Activated CD4-positive, alpha-beta memory T cell treated with anti-CD3 and anti-CD28 coated beads, Interleukin-2, amount 10 ng/mL, durations not matched to agents 7 days and 5 days (primary cell): Measurements from ENCODE around the gene PRKN. TPM values are rescaled to one million over a fixed set of nuclear protein-coding genes. Genes with fewer than 3 reads are reported as not detected.

ENCODE experiments used
- CTCF ChIA-PET: fragments of 350-600 bp; sonication (Branson Sonifier 250); formaldehyde crosslinking; loops from one replicate; lab custom pipeline; 2021; ENCODE audit warnings: antibody characterized with exemption, inconsistent platforms; lab: Charles Lee
- POLR2A ChIA-PET: fragments of 350-600 bp; sonication (Branson Sonifier 250); formaldehyde crosslinking; loops from one replicate; lab custom pipeline; 2021; ENCODE audit warnings: antibody characterized with exemption; lab: Charles Lee
- DNase-seq: peaks from one replicate; pipeline ENCODE4 v3.0.0-alpha.2; 2020
- H3K27ac Mint-ChIP-seq: one replicate; pipeline ENCODE4 v1.8.0; 2021; ENCODE audit warnings: mild to moderate bottlenecking, mixed read lengths
- H3K27me3 Mint-ChIP-seq: one replicate; pipeline ENCODE4 v1.8.0; 2021; ENCODE audit warnings: mixed read lengths
- H3K36me3 Mint-ChIP-seq: one replicate; pipeline ENCODE4 v1.8.0; 2021; ENCODE audit warnings: low read depth, mixed read lengths
- H3K4me1 Mint-ChIP-seq: one replicate; pipeline ENCODE4 v1.8.0; 2021; ENCODE audit warnings: mixed read lengths
- H3K4me3 Mint-ChIP-seq: one replicate; pipeline ENCODE4 v1.8.0; 2021; ENCODE audit warnings: mild to moderate bottlenecking, mixed read lengths
- H3K9me3 Mint-ChIP-seq: one replicate; pipeline ENCODE4 v1.8.0; 2021; ENCODE audit warnings: mixed read lengths
- total RNA-seq, 2 experiments: library from RNA; stranded (reverse); gene quantifications; one replicate each; pipeline ENCODE4 v1.2.3, GENCODE V29; 2021

Gene PRKN
- total RNA-seq, 2 experiments from 2014 or later, result 0.13 to 0.43 TPM

DNA sequence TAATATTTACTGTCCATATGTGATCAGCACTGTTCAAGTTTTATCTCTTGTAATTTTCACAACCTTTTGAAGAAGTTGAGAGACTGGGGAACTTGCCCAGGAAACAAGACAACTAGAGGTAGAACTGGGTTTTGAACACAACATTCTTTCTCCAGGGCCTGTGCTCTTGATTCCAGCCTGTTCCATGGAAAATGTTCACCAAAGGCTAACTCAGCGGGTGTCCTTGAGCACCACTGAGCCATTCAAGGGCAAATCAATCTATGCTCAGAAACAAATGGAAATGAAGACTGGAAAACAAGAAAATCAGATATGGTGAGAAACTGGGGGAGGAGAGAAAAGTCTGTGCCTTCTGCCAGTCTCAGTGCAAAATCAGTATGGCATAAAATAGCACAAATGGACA lies 771.5 kb downstream of the PRKN start:
- Mint-ChIP-seq H3K27me3 (no peaks in the 10 kb centered on the region), H3K4me3 (no peak overlapping the region), H3K4me1 (no peaks in the 10 kb centered on the region), H3K36me3 (no peaks in the 10 kb centered on the region), H3K27ac (no peak overlapping the region), H3K9me3 (no peaks in the 10 kb centered on the region)
- CTCF ChIA-PET, result no interaction called here
- POLR2A ChIA-PET, result no interaction called here
- DNase-seq, result no peak

DNA sequence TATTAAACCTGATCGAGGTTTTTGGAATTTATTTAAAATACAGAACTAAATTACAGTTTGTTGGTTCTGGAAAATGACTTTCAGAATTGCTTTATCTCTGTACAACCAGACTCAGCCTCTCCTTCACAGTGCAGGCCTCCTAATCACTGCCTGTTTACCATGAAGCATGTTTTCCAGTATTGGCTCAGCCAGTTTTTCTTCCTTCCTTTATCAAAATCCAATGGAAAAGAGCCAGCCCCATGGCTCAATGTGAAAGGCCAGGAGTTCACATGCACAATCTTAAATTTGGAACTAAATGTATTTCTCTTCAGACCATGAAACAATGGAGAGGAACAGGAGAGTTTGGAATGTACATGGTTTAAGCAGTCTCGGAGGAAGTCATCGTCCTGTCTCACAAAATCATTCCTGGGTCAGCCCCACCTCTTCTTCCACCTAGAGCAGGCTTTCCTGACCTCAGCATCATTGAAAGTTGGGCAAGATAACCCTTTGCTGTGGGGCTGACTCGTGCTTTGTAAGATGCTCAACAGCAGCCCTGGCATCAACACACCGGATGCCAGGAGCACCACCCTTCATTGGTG lies 772.8 kb downstream of the PRKN start:
- POLR2A ChIA-PET, result no interaction called here
- CTCF ChIA-PET, result no interaction called here
- DNase-seq, result no peak
- H3K36me3 Mint-ChIP-seq, result peaks cover 2% of the 10 kb centered on the region
- H3K27me3 Mint-ChIP-seq, result no peaks in the 10 kb centered on the region
- H3K27ac Mint-ChIP-seq, result no peak overlapping the region
- peaks cover 2% of the 10 kb centered on the region for H3K9me3 Mint-ChIP-seq
- H3K4me3 Mint-ChIP-seq, result no peak overlapping the region
- peaks cover 2% of the 10 kb centered on the region for H3K4me1 Mint-ChIP-seq

DNA sequence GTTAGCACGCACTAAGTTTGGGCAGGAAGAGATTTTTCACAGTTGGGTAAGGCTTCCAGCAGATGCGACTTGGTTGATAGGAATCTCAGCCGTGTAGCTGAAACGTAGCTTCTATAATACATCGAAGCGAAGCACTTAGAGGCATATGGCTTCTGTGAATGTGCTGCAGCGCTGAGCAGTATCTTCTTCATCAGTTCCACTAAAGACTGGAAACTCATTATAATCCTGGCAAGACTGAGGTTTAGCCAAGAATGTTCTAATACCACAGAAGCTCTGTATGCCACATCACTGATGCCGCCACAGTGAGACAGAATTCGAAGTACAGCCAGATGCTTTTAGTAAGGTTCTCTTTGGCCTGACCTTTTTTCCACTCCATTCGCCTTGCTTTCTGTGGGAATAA lies 773.5 kb downstream of the PRKN start:
- Mint-ChIP-seq H3K4me1 (peaks cover 2% of the 10 kb centered on the region), H3K27ac (no peak overlapping the region), H3K27me3 (no peaks in the 10 kb centered on the region), H3K36me3 (peaks cover 2% of the 10 kb centered on the region), H3K9me3 (peaks cover 2% of the 10 kb centered on the region), H3K4me3 (no peak overlapping the region)
- POLR2A ChIA-PET, result no interaction called here
- DNase-seq, result no peak
- CTCF ChIA-PET, result no interaction called here

DNA sequence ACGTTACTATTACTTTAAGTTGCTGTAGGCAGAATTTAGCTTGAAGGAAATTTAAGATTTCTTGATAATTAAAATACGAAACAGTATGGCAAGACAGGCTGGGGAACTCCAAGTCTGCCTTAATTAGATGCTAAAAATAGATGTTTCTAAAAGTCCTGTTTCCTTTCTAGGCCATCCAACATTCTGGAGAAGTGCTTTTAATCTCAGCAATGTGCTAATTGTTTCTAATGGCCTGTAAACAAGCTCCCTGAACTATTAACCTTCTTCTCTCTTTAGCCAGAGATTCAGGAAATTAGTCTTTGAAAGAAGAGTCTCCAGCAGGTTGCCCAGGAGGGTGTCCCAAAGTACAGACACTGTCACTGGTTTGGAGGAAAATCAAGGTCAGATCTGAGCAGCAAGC lies 776.4 kb downstream of the PRKN start:
- H3K27me3 Mint-ChIP-seq, result no peaks in the 10 kb centered on the region
- ChIA-PET POLR2A (no interaction called here), CTCF (no interaction called here)
- peaks cover 2% of the 10 kb centered on the region for H3K9me3 Mint-ChIP-seq
- no peak overlapping the region for H3K27ac Mint-ChIP-seq
- DNase-seq, result no peak
- peaks cover 2% of the 10 kb centered on the region for H3K4me1 Mint-ChIP-seq
- peaks cover 2% of the 10 kb centered on the region for H3K36me3 Mint-ChIP-seq
- no peak overlapping the region for H3K4me3 Mint-ChIP-seq

DNA sequence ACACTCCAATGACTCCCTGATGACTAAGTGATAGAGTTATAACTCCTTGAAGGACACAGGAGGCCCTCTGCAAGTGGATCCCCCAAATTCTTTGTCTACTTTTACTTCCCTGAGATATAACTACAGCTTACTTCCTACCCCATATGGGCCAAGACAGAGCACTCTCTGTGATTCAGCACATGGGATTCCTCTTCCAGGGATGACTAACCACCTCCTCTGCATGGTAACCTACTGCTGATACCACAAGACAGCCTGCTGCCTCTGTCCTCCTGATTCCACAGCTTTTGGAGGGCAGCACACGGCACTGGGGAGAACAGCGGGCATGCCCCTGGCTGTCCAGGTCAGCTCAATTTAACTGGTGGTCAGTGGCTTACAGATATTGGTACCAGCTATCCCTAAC lies 778.0 kb downstream of the PRKN start:
- ChIA-PET POLR2A (no interaction called here), CTCF (no interaction called here)
- H3K36me3 Mint-ChIP-seq, result peaks cover 2% of the 10 kb centered on the region
- H3K27ac Mint-ChIP-seq, result no peak overlapping the region
- no peak for DNase-seq
- H3K9me3 Mint-ChIP-seq, result peaks cover 2% of the 10 kb centered on the region
- H3K4me1 Mint-ChIP-seq, result peaks cover 2% of the 10 kb centered on the region
- no peak overlapping the region for H3K4me3 Mint-ChIP-seq
- no peaks in the 10 kb centered on the region for H3K27me3 Mint-ChIP-seq

DNA sequence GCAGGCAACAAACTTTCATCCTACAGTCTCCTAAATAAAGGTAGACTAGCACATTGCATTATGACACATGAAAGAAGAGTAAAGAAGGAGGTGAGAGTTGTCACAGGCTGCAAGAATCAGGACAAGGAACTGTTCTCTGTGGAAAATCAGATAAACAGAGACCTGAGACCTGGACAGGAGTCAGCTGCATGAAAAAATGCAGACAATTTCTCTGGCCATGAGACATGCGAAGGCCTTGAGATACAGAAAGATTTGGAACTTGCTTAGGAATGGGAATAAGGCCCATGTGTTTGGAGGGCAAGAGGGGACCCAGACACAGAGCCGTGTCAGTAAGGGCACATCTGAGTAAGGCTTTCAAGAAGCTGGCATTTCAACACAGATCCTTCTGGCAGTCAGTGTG lies 779.1 kb downstream of the PRKN start:
- H3K4me3 Mint-ChIP-seq, result no peak overlapping the region
- CTCF ChIA-PET, result no interaction called here
- no peak for DNase-seq
- no peak overlapping the region for H3K27ac Mint-ChIP-seq
- H3K27me3 Mint-ChIP-seq, result no peaks in the 10 kb centered on the region
- peaks cover 2% of the 10 kb centered on the region for H3K4me1 Mint-ChIP-seq
- POLR2A ChIA-PET, result no interaction called here
- H3K9me3 Mint-ChIP-seq, result peaks cover 2% of the 10 kb centered on the region
- H3K36me3 Mint-ChIP-seq, result peaks cover 2% of the 10 kb centered on the region

DNA sequence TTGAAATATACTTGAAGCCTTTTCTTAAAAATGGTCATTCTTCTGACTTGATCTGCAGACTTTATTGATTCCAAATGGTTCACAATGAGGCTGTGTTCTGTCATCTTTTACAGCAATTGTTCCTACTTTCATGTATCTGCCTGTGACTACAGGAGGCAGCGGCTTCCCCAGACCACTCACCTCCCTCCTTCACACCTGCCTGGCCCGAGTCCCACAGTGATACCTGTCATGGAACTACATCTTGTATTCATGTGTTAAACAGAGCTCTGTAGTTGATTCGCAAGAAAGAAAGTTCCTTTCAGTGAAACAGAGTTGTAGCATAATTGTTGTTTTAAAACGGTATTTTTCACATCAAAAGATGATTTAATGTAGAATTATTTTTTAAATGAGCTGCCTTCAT lies 780.2 kb downstream of the PRKN start:
- Mint-ChIP-seq H3K4me3 (no peak overlapping the region), H3K36me3 (peaks cover 2% of the 10 kb centered on the region), H3K27ac (no peak overlapping the region), H3K27me3 (no peaks in the 10 kb centered on the region), H3K4me1 (peaks cover 2% of the 10 kb centered on the region), H3K9me3 (peaks cover 2% of the 10 kb centered on the region)
- no peak for DNase-seq
- POLR2A ChIA-PET, result no interaction called here
- CTCF ChIA-PET, result no interaction called here

DNA sequence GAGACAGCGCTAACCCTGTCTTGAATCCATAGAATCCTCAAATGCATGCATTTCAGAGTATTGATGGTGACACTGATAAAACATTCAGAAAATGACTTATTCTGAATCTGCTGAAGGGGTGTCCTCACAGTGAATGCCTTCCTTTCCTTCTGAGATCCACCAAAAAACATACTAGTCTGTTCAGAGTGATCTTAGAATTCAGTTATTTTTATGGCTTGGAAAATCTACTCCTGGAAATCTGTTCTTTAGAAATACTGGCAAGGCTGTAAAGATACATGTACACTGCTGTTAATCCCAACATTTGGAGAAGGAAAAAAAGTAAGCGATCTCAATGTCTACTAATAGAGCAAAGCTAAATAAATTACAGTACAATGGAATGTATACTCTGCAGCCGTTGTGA lies 781.1 kb downstream of the PRKN start:
- DNase-seq, result no peak
- ChIA-PET POLR2A (no interaction called here), CTCF (no interaction called here)
- no peak overlapping the region for H3K27ac Mint-ChIP-seq
- H3K4me1 Mint-ChIP-seq, result peaks cover 2% of the 10 kb centered on the region
- H3K9me3 Mint-ChIP-seq, result peaks cover 2% of the 10 kb centered on the region
- peaks cover 2% of the 10 kb centered on the region for H3K36me3 Mint-ChIP-seq
- no peak overlapping the region for H3K4me3 Mint-ChIP-seq
- no peaks in the 10 kb centered on the region for H3K27me3 Mint-ChIP-seq

DNA sequence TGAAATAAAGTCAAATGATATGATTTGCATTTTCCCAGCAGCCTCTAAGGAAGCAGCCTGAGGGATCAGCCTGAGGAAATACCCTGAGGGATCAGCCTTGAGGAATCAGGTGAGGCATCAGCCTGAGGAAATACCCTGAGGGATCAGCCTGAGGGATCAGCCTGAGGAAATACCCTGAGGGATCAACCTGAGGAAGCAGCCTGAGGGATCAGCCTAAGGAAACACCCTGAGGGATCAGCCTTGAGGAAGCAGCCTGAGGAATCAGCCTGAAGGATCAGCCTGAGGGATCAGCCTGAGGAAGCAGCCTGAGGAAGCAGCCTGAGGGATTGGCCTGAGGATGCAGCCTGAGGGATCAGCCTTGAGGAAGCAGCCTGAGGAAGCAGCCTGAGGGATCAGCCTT lies 784.0 kb downstream of the PRKN start:
- Mint-ChIP-seq H3K36me3 (no peaks in the 10 kb centered on the region), H3K9me3 (no peaks in the 10 kb centered on the region), H3K4me1 (no peaks in the 10 kb centered on the region), H3K27me3 (no peaks in the 10 kb centered on the region), H3K27ac (no peak overlapping the region), H3K4me3 (no peak overlapping the region)
- CTCF ChIA-PET, result no interaction called here
- no peak for DNase-seq
- POLR2A ChIA-PET, result no interaction called here

DNA sequence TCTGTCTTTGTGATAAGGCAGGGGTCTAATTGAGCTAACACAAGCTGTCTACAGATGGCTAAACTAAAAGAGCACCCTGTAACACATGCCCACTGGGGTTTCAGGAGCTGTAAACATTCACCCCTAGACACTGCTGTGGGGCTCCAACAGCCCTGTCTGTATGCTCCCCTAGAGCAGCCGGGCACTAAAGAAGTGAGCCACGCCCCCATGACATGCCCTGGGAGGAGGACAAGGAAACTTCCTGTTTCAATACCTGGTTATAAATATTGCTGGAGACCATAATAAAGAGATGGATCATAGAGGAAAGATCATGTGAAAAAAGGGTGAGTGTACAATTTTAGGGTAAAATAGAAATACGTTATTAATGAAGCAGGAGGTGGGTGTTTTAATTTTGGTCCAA lies 786.0 kb downstream of the PRKN start:
- H3K9me3 Mint-ChIP-seq, result no peaks in the 10 kb centered on the region
- ChIA-PET CTCF (no interaction called here), POLR2A (no interaction called here)
- DNase-seq, result no peak
- no peak overlapping the region for H3K4me3 Mint-ChIP-seq
- no peaks in the 10 kb centered on the region for H3K36me3 Mint-ChIP-seq
- no peaks in the 10 kb centered on the region for H3K4me1 Mint-ChIP-seq
- no peak overlapping the region for H3K27ac Mint-ChIP-seq
- no peaks in the 10 kb centered on the region for H3K27me3 Mint-ChIP-seq

DNA sequence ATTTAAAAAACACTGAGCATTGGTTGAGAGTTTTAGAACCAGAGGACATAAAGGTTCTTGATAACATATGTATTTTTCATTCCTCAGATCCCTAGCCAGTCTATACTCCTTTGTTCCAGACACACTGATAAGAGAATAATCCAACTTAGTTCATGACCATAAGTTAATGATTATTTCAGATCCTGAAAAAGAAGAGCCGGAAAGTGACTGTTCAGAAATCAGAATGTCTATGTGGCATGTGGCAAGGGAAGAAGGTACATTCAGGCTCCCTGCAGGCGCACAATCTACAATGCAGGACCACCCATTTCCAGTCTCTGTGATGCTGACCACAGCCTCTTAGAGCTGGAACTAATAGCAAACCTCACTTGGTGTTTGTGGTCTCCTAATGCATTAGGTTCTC lies 787.0 kb downstream of the PRKN start:
- Mint-ChIP-seq H3K27me3 (no peaks in the 10 kb centered on the region), H3K36me3 (no peaks in the 10 kb centered on the region)
- POLR2A ChIA-PET, result no interaction called here

DNA sequence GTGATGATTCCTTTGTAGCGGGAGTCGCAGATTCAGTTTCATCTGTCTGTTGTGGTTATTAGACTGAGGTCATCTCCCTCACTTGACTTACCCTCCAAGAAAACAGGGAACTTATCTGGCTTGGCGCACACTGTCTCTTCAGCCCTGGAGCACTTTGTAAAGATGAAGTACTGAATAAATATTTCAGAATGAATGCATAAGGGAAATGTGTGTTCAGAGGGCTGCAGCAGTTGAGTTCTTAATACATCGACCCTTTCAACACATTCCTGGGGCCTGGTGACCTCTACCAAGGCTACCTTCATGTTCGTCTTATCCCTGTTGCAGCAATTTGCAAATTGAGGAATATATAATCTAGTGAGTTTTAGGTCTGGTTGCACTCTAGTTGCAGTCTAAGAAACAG lies 801.2 kb downstream of the PRKN start:
- H3K4me1 Mint-ChIP-seq, result no peaks in the 10 kb centered on the region
- H3K27me3 Mint-ChIP-seq, result no peaks in the 10 kb centered on the region
- no peak overlapping the region for H3K4me3 Mint-ChIP-seq
- no peak for DNase-seq
- POLR2A ChIA-PET, result no interaction called here
- H3K27ac Mint-ChIP-seq, result no peak overlapping the region
- H3K36me3 Mint-ChIP-seq, result no peaks in the 10 kb centered on the region
- CTCF ChIA-PET, result no interaction called here
- no peaks in the 10 kb centered on the region for H3K9me3 Mint-ChIP-seq

More for the DNA sequence above, 787.0 kb downstream of the PRKN start:
- CTCF ChIA-PET, result no interaction called here
- Mint-ChIP-seq H3K4me3 (no peak overlapping the region), H3K9me3 (no peaks in the 10 kb centered on the region), H3K27ac (no peak overlapping the region), H3K4me1 (no peaks in the 10 kb centered on the region)
- DNase-seq, result no peak

DNA sequence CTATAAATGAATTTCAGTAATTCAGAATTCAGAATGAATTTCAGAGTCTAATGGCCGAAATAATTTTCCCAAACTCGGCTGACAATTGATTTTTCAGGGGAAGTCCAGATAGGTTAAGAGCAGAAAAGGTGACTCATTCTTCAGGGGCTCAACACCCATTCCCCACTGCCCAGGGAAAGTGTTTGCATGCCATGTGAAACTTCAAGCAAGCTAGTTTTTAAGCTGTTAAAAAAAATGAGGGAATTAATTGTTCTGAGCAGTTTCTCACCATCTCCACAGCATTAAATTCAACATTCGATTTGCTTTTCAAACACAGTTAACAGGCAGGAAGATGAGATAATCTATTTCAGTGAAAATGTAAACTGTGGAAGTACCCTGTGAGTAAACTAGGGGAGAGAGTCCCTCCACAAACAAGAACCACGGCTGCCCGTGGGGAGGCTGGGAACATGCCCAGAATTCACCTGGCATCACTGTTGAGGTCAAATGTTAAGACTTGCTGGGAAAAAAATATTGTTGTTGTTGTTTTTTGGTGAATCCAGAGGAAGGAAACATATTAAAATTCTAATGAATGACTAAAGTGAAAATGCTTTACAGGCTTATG lies 803.0 kb downstream of the PRKN start:
- POLR2A ChIA-PET, result no interaction called here
- H3K4me1 Mint-ChIP-seq, result no peaks in the 10 kb centered on the region
- CTCF ChIA-PET, result no interaction called here
- no peaks in the 10 kb centered on the region for H3K36me3 Mint-ChIP-seq
- H3K27me3 Mint-ChIP-seq, result no peaks in the 10 kb centered on the region
- no peak overlapping the region for H3K4me3 Mint-ChIP-seq
- H3K27ac Mint-ChIP-seq, result no peak overlapping the region
- no peaks in the 10 kb centered on the region for H3K9me3 Mint-ChIP-seq
- DNase-seq, result no peak

DNA sequence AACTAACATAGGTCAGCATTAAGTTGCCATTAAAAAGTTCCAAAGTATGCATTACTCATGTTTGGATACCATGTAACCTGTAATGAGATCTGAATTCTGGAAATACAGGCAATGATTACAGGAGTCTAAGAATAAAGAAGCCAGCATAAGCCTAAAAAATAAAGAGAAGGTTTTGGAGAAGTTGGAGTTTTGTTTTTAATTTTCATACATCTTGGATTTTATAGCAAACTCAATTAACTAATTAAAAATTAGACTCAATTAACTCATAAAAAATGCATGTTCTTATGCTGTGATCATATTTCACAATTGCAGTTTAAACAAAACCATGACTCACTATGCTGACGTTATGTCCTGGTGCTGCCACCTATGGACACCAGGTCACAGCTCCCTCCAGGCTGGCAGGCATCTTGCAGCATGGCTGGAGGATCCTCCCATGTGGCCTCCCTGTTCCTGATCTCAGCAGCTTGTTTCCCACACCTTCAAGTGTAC lies 804.9 kb downstream of the PRKN start:
- H3K36me3 Mint-ChIP-seq, result no peaks in the 10 kb centered on the region
- POLR2A ChIA-PET, result no interaction called here
- H3K27me3 Mint-ChIP-seq, result no peaks in the 10 kb centered on the region
- H3K4me3 Mint-ChIP-seq, result no peak overlapping the region
- CTCF ChIA-PET, result no interaction called here
- H3K27ac Mint-ChIP-seq, result no peak overlapping the region
- DNase-seq, result no peak
- no peaks in the 10 kb centered on the region for H3K9me3 Mint-ChIP-seq
- no peaks in the 10 kb centered on the region for H3K4me1 Mint-ChIP-seq
